ENCODE measurements around the gene GAL3ST3. TPM values are rescaled to one million over a fixed set of nuclear protein-coding genes. Genes with fewer than 3 reads are reported as not detected.

Gene GAL3ST3
- total RNA-seq, 4 donors from 2014 or later: not detected

GRCh38 chr11:66087148-66087908, 38.4 kb upstream of the GAL3ST3 start:
- in situ Hi-C loops (cut with MboI; ENCODE audit: low pct_ligation_motif_present in 1 of 4, low pct_unique_long_range_greater_than_20kb in 1 of 4, low sequenced_read_pairs in 3 of 4) (no loop called here), intact Hi-C loops (cut with DNase I; ENCODE audit: low total_unique reads) (no loop called here)
- TF ChIP-seq CTCF (IDR thresholded peaks at IDR 0.05): no peak
- TF ChIP-seq POLR2A (IDR thresholded peaks at IDR 0.05): no peak
- TF ChIP-seq POLR2AphosphoS5 (IDR thresholded peaks at IDR 0.05): no peak
- TF ChIP-seq EP300 (IDR thresholded peaks at IDR 0.05; ENCODE audit: low read depth): no peak
- Histone ChIP-seq H3K27me3 (no peaks in the 10 kb centered on the region), H3K4me3 (no peak overlapping the region), H3K27ac (no peak overlapping the region), H3K9me3 (no peaks in the 10 kb centered on the region), H3K36me3 (no peaks in the 10 kb centered on the region), H3K4me1 (peaks cover 5 to 19% (median 13%) of the 10 kb centered on the region in 4 donors)
- 81 to 97% methylated on average over 4 to 9 of the region's 9 CpGs for WGBS, 2 donors (ENCODE audit: low coverage in 1 of 2)
- no peak for DNase-seq

DNA sequence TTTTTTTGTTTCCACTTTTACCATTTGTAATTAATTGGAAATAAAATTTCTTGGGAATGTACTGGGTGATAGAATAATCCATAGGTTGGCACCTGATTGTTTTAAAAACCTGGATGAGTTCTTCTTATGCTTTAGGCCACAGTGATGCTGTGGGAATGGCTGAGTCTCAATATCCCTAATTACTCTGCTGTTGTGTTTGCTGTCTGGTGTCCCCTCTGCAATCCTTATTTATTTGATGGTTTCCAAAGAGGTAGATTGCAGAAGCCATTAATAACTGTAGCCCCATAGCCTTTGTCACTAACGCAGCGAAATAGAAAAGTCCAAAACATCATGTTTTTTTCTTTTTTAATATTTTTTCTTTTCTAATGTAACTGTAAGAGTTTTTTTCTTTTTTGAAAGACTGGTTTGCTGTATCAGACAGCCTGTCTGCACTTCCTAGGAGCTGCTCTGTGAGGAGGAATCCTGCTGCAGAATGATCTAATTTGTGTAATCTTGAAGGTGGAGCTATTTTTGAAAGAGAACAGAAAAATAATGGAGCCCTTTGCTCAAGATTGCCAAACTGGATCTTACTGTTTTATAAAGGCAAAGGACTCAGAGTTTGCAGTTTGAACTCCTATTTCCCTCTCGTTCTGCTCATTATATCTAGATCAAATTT, 36.0 kb upstream of the GAL3ST3 start:
- 85 to 100% methylated on average over 3 of the region's 3 CpGs for WGBS, 2 donors (ENCODE audit: low coverage in 1 of 2)
- no peaks in the 10 kb centered on the region for H3K36me3 ChIP-seq
- in situ Hi-C loops (cut with MboI; ENCODE audit: low pct_ligation_motif_present in 1 of 4, low pct_unique_long_range_greater_than_20kb in 1 of 4, low sequenced_read_pairs in 3 of 4) (no loop called here), intact Hi-C loops (cut with DNase I; ENCODE audit: low total_unique reads) (no loop called here)
- H3K4me3 ChIP-seq: no peak overlapping the region
- no peaks in the 10 kb centered on the region for H3K9me3 ChIP-seq
- DNase-seq: no peak
- peaks cover 23 to 43% (median 33%) of the 10 kb centered on the region in 4 donors for H3K4me1 ChIP-seq
- no peak overlapping the region for H3K27ac ChIP-seq
- TF ChIP-seq EP300 (IDR thresholded peaks at IDR 0.05; ENCODE audit: low read depth): no peak
- TF ChIP-seq CTCF (IDR thresholded peaks at IDR 0.05): no peak
- TF ChIP-seq POLR2AphosphoS5 (IDR thresholded peaks at IDR 0.05): no peak
- TF ChIP-seq POLR2A (IDR thresholded peaks at IDR 0.05): no peak
- H3K27me3 ChIP-seq: no peaks in the 10 kb centered on the region

DNA sequence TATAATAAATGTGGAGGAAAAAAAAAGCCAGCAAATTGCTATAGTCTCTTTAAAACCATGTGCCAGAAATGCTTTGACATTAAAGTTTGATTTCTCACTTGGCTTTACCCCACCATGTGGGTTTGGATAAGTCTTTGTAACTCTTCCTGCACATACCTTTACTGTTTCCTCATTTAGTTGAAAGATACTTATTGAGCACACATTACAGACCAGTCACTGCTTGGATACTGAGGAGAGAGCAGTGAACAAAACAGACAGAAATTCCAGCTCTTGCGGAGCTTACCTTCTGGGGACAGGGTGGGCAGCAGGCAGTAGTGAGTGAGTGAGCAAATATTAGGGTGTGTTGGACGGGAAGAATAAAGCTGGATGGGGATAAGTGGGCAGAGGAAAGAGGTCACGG, 34.8 kb upstream of the GAL3ST3 start:
- TF ChIP-seq EP300 (IDR thresholded peaks at IDR 0.05; ENCODE audit: low read depth): no peak
- no peak for TF ChIP-seq POLR2A (IDR thresholded peaks at IDR 0.05)
- TF ChIP-seq POLR2AphosphoS5 (IDR thresholded peaks at IDR 0.05): no peak
- TF ChIP-seq CTCF (IDR thresholded peaks at IDR 0.05): no peak
- H3K36me3 ChIP-seq: no peaks in the 10 kb centered on the region
- no peak for DNase-seq
- H3K4me1 ChIP-seq: peaks cover 23 to 53% (median 40%) of the 10 kb centered on the region in 4 donors
- in situ Hi-C loops (cut with MboI; ENCODE audit: low pct_ligation_motif_present in 1 of 4, low pct_unique_long_range_greater_than_20kb in 1 of 4, low sequenced_read_pairs in 3 of 4) (no loop called here), intact Hi-C loops (cut with DNase I; ENCODE audit: low total_unique reads) (no loop called here)
- 92 to 94% methylated on average over 2 to 3 of the region's 3 CpGs for WGBS, 2 donors (ENCODE audit: low coverage in 1 of 2)
- no peak overlapping the region for H3K27ac ChIP-seq
- no peak overlapping the region for H3K4me3 ChIP-seq
- no peaks in the 10 kb centered on the region for H3K9me3 ChIP-seq
- H3K27me3 ChIP-seq: no peaks in the 10 kb centered on the region

DNA sequence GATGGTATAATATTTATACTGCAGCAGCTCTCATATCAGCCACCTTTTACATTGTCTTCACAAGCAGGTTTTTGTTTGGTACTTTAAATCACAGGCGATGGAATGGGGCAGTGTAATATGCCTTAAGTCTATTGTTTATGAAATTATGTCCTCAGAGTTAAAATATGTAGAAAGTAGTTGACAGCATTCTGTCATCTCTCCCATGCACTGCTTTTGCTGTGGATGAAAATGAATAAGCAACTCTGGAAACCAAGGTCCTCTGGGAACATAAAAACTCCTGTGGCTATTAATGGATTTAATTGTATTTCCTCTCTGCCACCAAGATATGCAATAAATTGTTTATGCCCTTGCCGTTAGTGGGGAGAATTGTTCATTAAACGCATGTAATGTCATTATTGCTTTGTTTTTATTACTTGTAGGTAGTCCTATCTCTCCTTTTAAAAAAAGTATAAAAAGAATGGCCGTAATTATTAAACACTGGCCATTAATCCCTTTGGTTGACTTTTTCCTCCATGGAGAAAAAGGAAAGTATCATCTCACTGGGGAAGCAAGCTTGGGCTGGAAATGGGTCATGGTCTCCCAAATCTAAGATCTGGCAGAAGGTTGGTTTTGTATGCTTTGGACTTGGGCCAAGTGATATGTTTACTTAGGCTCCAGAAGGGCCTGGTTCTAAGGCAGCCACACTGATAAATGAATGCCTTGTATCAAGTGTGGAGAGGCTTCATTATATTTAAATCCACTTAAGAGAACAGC, 34.2 kb upstream of the GAL3ST3 start:
- no peak for TF ChIP-seq CTCF (IDR thresholded peaks at IDR 0.05)
- TF ChIP-seq POLR2AphosphoS5 (IDR thresholded peaks at IDR 0.05): no peak
- TF ChIP-seq EP300 (IDR thresholded peaks at IDR 0.05; ENCODE audit: low read depth): no peak
- no peak for TF ChIP-seq POLR2A (IDR thresholded peaks at IDR 0.05)
- Histone ChIP-seq H3K4me1 (peaks cover 23 to 54% (median 40%) of the 10 kb centered on the region in 4 donors), H3K36me3 (no peaks in the 10 kb centered on the region), H3K9me3 (no peaks in the 10 kb centered on the region), H3K27me3 (no peaks in the 10 kb centered on the region), H3K4me3 (no peak overlapping the region), H3K27ac (no peak overlapping the region)
- intact Hi-C loops (cut with DNase I; ENCODE audit: low total_unique reads) (no loop called here), in situ Hi-C loops (cut with MboI; ENCODE audit: low pct_ligation_motif_present in 1 of 4, low pct_unique_long_range_greater_than_20kb in 1 of 4, low sequenced_read_pairs in 3 of 4) (no loop called here)
- no peak for DNase-seq
- 44 to 46% methylated on average over 4 of the region's 4 CpGs for WGBS, 2 donors (ENCODE audit: low coverage in 1 of 2)
